ENCODE data around the gene PSMD12. TPM values are rescaled to one million over a fixed set of nuclear protein-coding genes. Genes with fewer than 3 reads are reported as not detected.

PSMD12 gene
- total RNA-seq (16.6 and 20.8 TPM in 2 replicates), polyA plus RNA-seq (44.1 and 58.9 TPM in 2 replicates)

DNA sequence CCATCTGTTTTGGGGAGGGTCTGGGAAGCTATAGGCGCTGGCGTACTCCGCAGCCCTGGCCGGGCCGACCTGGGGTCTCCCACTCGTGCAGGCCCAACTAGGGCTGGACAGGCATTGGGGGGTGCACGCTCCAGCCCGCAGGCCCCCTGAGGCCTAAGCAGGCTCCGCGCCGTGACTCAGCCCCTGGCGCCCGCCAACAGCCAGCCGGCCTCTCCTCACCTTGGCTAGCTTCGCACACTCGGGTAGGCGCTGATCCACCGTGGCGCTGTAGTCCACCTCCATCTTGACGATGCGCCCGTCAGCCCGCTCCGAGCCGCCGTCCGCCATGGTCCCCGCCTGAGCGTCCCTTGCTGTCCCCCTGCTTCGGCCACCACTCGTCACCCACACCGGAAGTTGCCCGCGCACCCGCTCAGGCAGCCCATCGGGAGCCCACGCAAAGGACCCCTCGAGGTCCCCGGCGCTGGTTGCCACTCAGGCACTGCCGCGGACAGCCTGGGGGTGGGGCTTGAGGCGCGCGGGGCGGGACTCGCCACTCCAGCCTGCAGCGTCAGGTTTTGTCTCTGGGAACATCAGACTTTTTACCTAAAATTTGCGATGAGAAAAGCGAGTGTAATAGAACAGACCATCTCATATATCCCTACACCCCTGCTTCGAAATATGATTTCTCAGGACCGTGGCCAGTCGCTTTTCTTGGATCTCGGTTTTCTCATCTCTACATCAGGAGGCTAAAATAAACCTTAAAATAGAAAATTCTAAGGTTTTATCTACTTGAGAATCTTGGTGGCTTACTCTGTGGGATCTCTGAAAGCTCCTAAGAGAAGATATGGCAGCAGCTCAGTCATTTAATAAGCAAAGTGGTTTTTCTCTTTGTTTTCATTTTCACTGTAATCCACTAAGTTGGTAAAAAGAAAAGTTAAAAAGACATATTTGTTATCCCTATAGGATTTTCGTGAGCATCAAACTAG, at the start of gene PSMD12:
Gene PSMD12, minus strand, starts transcription at position 385 of the 965 bp plus-strand sequence. Its CDS starts 58 bp downstream, at position 327.
- H3K27me3 ChIP-seq: no peaks in the 10 kb centered on the region
- peak; percentile 94 for DNase-seq (ENCODE audit: low read depth in 1 of 2, low spot score in 1 of 2)
- H3K4me1 ChIP-seq (ENCODE audit: low read depth): peaks cover 17% of the 10 kb centered on the region
- H3K27ac ChIP-seq: peak within 1 kb of the TSS; percentile 87
- TF ChIP-seq, protein P1, sequence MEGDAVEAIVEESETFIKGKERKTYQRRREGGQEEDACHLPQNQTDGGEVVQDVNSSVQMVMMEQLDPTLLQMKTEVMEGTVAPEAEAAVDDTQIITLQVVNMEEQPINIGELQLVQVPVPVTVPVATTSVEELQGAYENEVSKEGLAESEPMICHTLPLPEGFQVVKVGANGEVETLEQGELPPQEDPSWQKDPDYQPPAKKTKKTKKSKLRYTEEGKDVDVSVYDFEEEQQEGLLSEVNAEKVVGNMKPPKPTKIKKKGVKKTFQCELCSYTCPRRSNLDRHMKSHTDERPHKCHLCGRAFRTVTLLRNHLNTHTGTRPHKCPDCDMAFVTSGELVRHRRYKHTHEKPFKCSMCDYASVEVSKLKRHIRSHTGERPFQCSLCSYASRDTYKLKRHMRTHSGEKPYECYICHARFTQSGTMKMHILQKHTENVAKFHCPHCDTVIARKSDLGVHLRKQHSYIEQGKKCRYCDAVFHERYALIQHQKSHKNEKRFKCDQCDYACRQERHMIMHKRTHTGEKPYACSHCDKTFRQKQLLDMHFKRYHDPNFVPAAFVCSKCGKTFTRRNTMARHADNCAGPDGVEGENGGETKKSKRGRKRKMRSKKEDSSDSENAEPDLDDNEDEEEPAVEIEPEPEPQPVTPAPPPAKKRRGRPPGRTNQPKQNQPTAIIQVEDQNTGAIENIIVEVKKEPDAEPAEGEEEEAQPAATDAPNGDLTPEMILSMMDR (IDR thresholded peaks at IDR 0.05; ENCODE audit: low read depth, low read length): no peak
- H3K4me3 ChIP-seq: peak within 1 kb of the TSS; percentile 95
- no peaks in the 10 kb centered on the region for H3K9me3 ChIP-seq (ENCODE audit: low read depth)
- no peaks in the 10 kb centered on the region for H3K36me3 ChIP-seq

DNA sequence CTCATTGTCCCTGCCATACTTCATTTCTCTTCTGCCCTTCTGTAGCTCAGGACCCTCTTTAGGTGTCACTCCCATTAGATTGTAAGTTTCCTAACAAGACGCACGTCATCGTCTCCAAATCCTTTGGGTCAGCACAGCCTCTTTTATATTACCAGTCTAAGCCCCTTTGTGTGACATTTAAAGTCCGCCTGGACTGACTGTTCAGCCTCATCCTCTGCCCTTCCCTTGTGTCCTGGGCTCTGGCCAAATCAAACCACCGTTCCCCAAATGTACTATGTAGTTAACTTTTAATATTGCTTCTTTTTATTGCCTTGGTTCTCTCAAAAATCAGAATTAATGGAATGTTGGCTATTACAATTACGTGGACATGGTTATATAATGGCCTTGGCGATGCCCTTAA, 48.9 kb upstream of the PSMD12 start:
- H3K9me3 ChIP-seq (ENCODE audit: low read depth): no peaks in the 10 kb centered on the region

DNA sequence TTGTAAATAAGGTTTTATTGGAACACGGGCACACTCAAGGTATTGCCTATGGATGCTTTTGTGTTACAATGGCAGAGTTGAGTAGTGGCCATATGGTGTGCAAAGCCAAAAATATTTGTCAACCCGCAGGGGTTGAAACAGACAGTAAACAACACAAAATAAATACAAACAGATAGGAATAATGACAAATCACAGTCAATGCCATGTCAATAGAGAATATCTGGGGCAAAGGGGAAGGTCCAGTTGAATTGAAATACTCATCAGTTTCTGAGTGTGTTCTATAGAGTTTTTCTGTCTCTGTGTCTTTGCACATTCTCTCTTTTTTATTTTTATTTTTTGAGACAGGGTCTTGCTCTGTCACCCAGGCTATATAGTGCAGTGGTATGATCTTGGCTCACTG, 48.2 kb upstream of the PSMD12 start:
- H3K27ac ChIP-seq: no peak overlapping the region
- no peaks in the 10 kb centered on the region for H3K4me1 ChIP-seq (ENCODE audit: low read depth)
- H3K36me3 ChIP-seq: no peaks in the 10 kb centered on the region
- TF ChIP-seq, protein P1 (IDR thresholded peaks at IDR 0.05; ENCODE audit: low read depth, low read length): no peak
- no peaks in the 10 kb centered on the region for H3K27me3 ChIP-seq
- DNase-seq (ENCODE audit: low read depth in 1 of 2, low spot score in 1 of 2): no peak
- no peaks in the 10 kb centered on the region for H3K9me3 ChIP-seq (ENCODE audit: low read depth)
- H3K4me3 ChIP-seq: no peak overlapping the region

More for the DNA sequence above, 48.9 kb upstream of the PSMD12 start:
- Histone ChIP-seq H3K36me3 (no peaks in the 10 kb centered on the region), H3K4me3 (no peak overlapping the region), H3K27ac (no peak overlapping the region), H3K4me1 (ENCODE audit: low read depth) (no peaks in the 10 kb centered on the region), H3K27me3 (no peaks in the 10 kb centered on the region)
- DNase-seq (ENCODE audit: low read depth in 1 of 2, low spot score in 1 of 2): no peak
- TF ChIP-seq, protein P1 (IDR thresholded peaks at IDR 0.05; ENCODE audit: low read depth, low read length): no peak

DNA sequence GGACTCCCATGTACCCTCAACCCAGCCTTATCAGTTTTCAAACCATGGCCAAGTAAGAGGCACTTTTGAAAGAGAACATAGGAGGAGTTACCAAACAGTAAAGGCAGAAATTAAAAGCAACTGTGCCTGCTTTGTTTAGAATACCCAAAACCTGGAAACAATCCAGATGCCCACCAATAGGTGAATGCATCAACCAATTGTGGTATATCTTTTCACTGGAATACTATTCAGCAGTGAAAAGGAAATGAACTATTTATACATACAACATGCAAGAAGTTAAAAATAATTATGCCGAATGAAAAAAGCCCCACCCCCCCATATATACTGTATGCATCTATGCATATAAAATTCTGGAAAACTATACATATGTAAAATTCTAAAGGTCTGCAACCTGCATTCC, 47.8 kb upstream of the PSMD12 start:
- Histone ChIP-seq H3K36me3 (no peaks in the 10 kb centered on the region), H3K4me1 (ENCODE audit: low read depth) (no peaks in the 10 kb centered on the region), H3K27me3 (no peaks in the 10 kb centered on the region), H3K4me3 (no peak overlapping the region), H3K9me3 (ENCODE audit: low read depth) (no peaks in the 10 kb centered on the region), H3K27ac (no peak overlapping the region)
- DNase-seq (ENCODE audit: low read depth in 1 of 2, low spot score in 1 of 2): no peak
- TF ChIP-seq, protein P1 (IDR thresholded peaks at IDR 0.05; ENCODE audit: low read depth, low read length): no peak

DNA sequence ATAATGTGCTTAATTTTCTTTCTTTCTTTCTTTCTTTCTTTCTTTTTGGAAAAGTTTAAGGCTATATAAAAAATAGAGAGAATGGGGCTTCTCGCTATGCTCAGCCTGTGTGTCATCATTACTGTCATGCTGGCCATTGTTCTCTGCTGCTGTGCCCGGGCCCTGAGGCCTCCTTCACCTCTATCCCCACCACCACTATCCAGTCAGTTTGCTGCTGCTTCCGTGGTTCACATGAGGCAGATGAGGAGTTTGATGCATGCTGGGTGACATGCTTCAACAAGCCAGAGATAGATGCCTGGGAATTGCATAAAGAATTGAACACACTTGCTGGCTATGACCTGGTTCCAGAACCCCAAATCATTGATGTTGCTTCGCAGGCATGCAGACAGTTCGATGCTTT, 47.0 kb upstream of the PSMD12 start:
- TF ChIP-seq, protein P1 (IDR thresholded peaks at IDR 0.05; ENCODE audit: low read depth, low read length): no peak
- Histone ChIP-seq H3K4me1 (ENCODE audit: low read depth) (no peaks in the 10 kb centered on the region), H3K27me3 (no peaks in the 10 kb centered on the region), H3K36me3 (no peaks in the 10 kb centered on the region), H3K4me3 (no peak overlapping the region), H3K27ac (no peak overlapping the region), H3K9me3 (ENCODE audit: low read depth) (no peaks in the 10 kb centered on the region)
- no peak for DNase-seq (ENCODE audit: low read depth in 1 of 2, low spot score in 1 of 2)

Data from cardiac muscle cell (in vitro differentiated cells and primary cell).